GF-D8 (cell line): Measurements from ENCODE around the gene DPEP1.
"Not testable (repeated sequence)": the region's sequence is repeated elsewhere in the genome, so short reads cannot be mapped to it uniquely, and the experiment has no call there.

Source experiments
- DNase-seq: peaks from one replicate; lab custom pipeline; 2025; lab: John Stamatoyannopoulos, UW

DPEP1 gene

DNA sequence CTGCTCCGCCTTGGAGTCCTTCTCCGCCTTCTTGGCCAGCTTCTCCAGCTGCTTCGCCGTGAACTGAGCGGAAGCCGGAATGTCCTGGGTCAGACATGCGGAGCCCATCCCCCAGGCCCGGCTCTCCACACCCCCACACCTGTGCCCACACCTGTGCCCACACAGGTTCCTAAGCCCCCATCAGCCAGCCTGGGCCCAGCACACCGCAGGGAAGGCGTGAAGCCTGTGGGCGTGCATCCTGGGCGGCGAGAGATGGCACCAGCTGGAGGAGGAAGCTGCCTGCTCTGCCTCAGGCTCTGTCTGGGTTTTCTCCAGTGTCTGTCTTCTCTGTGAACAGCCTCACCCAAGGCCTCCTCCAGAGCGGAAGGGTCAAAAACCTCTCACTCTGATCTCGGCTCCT lies 38.1 kb downstream of the DPEP1 start:
- no peak for DNase-seq

DNA sequence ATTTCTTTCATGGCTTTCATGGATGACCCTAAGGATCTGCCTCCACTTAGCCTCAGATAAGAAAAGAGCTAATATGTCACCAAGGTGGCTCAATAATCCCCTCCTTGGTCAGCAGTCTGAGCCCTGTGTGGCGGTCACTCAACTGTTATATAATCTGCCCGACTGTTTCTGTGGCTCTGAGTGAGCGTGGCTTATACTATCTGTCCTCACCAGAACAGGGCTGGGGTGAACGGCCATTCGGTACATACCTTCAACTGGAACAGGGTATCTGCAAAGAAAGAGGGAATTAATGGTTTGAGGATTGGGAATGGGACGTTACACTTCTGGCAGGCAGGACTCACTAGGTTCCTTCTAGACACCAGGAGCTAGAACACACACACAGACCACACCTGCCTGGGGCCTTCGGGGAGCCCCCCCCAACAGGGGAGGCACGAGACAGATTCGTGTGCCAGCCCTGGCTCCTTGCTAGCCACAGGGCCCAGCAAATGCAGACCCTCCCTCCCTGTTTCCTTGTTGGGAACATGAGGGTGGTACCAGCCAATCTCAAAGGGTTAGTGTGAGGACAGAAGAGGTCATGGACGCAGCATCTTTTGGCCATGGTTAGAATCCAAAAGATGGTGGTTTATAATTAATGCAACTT lies 40.3 kb downstream of the DPEP1 start:
- no peak for DNase-seq

DNA sequence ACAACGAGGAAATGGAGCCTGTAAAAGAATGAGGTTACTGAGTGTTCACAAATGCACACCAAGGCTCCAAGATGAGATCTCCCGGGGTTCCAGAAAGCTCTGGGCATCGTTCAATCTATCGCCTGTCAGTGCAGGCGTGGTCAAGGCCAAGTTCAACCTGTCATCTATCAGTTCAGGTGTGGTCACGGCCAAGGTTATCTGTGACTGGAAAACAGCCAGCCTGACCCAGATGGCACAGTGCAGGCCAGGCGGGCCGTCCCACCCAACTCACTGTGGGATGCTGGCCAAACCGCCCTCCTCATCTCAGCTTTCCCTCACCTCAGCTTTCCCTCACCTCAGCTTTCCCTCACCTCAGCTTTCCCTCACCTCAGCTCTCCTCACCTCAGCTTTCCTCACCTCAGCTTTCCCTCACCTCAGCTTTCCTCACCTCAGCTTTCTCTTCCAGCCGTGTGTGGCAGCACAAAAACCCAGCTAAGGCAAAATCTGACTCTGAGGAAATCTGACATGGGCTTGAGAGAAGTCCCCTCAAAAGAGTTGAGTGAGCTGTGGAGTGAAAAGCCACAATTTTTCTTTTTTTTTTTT lies 41.7 kb downstream of the DPEP1 start:
- no peak for DNase-seq

DNA sequence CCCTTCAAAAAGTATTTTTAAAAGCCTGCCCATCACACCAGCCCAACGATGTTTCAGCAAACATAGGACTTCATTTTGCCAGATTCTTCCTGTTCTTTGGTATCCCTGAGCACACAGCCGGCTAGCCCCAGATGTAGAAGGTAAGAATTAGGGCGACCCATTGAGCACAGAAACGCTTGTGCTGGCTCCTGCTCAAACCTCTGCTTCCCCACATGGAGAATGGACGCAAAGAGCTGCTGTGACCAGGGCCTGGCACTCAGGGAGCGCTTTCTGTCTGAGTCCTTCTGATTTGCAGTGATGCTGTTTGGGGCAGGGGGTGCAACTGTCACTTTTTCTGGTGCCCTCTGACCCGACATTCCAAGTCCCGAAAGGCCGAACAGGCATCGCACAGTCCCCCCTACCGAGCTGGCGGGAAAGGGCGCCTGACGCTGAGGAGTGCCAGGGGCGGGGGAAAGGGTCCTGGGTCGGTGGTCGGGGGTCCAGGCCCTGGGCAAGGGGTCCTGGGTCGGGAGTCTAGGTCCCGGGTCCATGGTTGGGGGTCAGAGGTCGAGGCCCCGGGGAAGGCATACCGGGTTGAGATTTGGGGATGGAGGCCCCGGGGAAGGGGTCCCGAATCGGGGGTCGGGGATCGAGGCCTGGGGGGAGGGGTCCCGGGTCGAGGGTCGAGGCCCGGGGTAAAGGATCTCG lies 43.1 kb downstream of the DPEP1 start:
- DNase-seq, result no peak

DNA sequence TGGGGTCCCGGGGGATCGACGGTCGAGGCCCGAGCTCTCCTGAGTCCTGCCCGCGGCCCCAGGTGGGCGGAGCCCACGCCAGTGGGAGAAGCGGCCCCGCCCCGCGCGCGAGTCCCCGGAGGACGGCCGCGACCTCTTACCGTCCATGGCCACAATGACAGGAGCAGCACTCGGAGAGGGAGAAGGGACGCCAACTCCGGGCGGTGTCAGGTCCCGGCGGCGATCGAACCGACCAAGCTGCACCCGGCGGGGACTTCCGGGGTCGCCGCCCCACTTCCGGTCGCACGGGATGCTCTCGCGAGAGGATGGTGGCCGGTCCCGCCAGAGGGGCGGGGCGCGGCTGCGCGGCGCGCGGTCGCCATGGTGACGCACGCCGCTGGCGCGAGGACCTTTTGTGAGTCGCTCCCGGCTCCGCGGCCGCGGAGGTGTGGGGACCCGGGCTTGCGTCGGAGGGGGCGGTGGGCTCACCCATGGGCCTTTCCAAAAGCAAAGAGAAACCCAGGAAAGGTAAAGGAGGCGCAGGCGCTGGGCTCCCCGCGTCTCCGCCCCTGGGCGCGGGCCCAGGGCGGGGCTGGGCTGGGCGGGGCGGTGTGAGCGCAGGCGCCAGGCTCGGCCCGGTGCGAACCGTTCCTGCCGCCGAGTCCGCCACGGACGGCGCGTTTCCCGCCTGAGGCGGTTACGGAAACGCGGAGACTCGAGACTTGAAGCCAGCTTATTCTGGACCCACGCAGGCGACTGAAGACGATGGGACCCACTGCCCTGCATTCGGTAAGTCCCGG lies 44.2 kb downstream of the DPEP1 start, which contains the start of the genes CHMP1A and SPATA33:
Gene CHMP1A, minus strand, starts transcription at position 267 of the 779 bp plus-strand sequence. Its CDS starts 120 bp downstream, at position 147.
Gene SPATA33, plus strand, starts transcription at position 395 of the 779 bp plus-strand sequence. Its CDS starts 76 bp downstream, at position 471.
- DNase-seq, result peak; percentile 46

DNA sequence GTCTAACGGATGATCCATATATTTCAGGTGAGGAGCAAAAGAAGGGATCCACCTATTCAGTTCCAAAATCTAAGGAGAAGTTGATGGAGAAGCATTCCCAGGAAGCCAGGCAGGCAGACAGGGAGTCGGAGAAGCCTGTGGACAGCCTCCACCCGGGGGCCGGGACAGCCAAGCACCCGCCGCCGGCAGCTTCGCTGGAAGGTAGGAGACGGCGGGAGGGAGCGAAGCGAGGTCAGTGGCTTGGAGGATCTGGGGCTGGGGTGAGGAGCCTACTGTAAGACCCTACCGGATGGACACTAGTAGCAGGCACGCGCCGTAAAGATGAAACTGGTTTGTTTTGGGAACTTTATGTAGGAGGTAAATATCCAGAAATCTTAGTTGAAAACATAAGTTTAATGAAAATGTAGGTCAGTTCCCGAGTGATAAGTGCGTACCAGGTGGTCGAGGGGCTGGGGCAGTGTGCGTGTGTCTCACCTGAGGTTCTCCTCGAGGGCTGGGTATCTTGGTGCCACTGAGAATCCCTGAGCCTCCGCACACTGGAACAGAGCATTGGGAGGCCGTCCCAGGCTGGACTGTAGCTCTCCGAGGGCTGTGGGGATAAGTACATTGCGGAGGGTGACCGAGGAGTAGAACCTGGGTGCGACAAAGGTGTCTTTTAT lies 44.9 kb downstream of the DPEP1 start:
- no peak for DNase-seq

DNA sequence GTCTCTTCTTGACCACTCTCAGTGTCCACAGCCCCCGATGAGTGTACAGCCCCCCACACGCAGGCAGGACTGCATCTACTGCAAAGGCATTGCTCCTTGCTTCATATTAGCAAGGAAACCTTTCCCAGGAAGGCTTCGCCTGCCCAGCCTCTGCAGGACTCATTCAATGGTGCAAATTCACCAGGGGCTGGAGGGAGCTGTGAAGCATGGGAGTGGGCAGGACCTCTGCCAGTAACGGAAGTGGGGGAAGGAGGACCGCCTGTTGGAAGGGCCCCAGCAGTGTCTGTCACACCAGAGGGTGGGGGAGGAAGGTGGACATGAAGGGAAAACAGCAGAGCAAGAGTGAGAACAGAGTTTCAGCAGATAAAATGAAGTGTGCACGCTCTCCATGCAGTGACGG lies 46.7 kb downstream of the DPEP1 start:
- no peak for DNase-seq

DNA sequence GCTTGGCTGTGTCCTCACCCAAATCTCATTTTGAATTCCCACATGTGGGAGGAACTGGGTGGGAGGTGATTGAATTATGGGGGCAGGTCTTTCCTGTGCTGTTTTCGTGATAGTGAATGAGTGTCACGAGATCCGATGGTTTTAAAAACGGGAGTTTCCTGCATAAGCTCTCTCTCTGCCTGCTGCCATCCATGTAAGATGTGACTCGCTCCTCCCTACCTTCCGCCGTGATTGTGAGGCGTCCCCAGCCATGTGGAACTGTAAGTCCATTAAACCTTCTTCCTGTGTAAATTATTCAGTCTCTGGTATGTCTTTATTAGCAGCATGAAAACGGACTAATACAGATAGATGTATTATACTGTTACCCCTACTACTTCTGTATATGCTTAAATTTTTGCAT lies 47.8 kb downstream of the DPEP1 start:
- no peak for DNase-seq

DNA sequence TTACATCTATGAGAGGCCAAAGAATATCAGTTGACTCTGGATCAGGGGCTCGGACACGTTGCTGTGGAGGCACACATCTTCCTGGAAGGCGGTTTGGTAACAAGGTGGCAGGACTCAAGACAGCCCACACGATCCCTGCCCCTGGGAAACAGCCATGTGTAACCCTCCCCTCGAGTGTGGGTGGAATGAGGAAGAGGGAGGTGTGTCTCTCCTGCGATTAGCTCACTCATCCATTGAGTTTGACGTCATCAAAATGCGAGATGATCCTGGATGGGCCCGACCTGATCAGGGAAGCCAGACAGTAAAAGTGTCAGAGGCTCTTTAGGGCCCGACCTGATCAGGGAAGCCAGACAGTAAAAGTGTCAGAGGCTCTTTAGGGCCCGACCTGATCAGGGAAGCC lies 50.8 kb downstream of the DPEP1 start:
- not testable (repeated sequence) for DNase-seq

DNA sequence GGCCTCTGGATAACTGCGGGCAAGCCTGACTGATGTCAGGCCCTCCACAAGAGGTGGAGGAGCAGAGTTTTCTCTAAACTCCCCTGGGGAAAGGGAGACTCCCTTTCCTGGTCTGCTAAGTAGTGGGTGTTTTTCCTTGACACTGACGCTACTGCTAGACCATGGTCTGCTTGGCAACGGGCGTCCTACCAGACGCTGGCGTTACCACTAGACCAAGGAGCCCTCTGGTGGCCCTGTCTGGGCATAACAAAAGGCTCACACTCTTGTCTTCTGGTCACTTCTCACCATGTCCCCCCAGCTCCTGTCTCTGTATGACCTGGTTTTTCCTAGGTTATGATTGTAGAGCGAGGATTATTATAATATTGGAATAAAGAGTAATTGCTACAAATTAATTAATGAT lies 53.6 kb downstream of the DPEP1 start:
- not testable (repeated sequence) for DNase-seq

DNA sequence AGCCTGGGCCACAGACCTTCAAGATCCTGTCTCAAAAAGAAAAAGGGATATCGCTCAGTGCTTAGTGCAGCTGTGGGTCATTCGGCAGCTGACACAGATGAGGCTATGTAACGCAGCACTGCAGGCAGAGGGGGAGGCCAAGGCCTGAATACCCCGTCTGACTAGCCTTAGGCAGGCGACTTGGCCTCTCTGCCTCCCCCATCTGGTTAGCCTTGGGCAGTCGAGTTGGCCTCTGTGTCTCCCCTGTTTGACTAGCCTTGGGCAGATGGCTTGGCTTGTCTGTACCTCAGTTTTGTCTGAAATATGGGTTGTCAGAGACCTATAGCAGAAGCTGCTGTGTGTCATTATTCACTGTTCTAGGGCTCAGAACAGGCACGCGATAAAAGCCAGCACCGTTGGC lies 54.2 kb downstream of the DPEP1 start:
- no peak for DNase-seq

DNA sequence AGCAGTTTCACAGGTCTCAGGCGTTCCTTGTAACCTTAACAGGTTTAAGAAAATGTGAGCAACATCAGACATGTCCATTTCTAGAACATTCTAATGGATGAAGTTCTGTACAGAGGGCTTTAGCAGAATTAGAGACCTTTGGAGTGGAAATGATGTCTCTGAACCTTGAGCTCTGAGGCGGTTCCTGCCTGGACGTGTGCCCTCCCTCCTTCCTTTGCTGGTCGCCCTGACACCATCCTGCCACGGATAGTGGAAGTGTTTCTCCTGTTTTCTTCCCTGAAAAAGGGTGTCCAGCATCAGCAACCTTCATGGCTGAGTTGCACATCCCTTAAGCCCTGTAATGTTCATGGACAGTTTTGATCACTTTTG lies 55.3 kb downstream of the DPEP1 start:
- no peak for DNase-seq

DNA sequence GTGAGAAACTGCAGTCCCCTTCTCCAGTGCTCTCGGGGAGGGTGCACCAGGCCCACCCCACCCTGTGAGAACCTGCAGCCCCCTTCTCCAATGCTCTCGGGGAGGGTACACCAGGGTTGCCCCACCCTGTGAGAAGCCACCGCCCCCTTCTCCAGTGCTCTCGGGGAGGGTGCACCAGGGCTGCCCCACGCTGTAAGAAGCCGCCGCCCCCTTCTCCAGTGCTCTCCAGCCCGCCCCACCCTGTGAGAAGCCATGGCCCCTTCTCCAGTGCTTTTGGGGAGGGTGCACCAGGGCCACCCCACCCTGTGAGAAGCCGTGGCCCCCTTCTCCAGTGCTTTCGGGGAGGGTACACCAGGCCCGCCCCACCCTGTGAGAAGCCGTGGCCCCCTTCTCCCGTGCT lies 56.3 kb downstream of the DPEP1 start:
- no peak for DNase-seq

DNA sequence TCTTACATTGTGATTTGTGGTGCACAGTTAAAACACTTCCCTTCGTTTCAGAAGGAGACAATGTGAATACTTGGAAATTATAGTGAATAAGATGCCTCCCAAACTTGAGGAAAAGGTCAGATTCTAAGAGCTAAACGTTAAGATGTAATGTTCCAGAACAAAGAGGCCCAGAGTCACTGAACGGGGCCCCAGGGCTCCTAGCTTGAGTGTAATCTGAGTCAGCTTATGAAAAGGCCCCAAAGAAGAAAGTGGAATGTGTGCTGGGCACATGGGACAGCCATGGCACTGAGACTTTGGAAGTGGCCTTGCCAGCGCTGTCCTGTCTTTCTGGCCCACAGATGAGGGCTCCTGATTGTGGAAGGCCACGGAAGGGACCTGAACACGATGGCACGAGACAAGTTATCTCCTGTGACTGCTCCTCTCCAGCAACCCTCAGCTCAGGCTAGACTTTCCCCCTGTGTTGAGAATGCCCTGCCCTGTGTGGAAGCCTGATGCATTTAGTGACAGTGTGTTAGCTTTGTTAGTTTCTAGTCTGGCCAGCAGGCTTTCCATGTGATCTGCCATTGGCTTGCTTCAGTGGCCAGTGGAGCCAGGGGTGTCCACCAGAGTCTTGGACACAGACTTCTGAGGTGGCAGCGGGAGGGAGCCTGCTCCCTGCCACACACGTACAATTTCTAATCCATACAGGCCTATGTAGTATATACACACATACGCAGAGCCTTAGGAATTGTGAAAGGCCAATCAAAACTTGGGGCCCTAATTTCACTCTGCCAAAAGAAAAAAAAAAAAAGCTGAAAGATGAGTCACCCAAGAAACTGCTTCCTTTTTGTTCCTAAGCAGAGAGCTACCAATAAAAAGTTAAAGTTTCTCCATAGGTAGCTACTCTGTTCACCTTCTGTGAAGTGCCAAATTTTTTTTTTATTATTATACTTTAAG lies 57.3 kb downstream of the DPEP1 start:
- no peak for DNase-seq

DNA sequence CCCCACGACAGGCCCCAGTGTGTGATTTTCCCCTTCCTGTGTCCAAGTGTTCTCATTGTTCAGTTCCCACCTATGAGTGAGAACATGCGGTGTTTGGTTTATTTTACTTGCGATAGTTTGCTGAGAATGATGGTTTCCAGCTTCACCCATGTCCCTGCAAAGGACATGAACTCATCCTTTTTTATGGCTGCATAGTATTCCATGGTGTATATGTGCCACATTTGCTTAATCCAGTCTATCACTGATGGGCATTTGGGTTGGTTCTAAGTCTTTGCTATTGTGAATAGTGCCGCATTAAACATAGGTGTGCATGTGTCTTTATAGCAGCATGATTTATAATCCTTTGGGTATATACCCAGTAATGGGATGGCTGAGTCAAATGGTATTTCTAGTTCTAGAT lies 58.1 kb downstream of the DPEP1 start:
- not testable (repeated sequence) for DNase-seq

DNA sequence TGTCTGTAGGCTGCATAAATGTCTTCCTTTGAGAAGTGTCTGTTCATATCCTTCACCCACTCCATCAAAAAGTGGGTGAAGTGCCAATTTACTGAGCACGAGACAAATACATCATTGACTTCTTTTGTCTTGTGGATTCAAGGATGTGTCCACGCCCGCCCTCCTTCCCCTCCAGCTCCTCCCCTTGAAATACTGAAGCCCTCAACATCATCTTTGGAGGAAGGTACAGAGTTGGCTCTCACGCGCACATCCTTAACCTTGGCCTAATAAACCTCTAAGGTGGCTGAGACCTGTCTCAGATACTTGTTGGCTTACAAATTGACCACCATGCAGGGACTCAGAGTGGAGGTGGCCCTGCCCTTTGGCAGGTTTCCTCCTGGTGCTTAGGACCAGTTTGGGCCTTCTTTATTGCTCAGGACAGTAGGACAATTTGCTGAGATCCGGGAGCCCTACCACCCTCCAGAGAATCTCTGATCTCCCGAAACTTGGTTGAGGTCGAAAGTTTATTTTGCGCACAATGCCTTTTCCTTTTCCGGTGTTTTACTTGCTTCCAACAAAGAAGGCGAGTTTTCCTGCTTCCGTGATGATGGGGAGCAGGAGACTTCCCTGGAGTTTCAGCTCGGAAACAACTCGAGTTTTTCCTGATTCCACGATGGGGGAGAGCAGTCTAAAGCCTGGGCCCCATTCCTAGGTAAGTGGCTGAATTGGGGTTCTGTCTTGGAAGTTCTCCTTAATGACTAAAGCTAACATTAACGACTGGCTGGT lies 58.9 kb downstream of the DPEP1 start:
- no peak for DNase-seq

DNA sequence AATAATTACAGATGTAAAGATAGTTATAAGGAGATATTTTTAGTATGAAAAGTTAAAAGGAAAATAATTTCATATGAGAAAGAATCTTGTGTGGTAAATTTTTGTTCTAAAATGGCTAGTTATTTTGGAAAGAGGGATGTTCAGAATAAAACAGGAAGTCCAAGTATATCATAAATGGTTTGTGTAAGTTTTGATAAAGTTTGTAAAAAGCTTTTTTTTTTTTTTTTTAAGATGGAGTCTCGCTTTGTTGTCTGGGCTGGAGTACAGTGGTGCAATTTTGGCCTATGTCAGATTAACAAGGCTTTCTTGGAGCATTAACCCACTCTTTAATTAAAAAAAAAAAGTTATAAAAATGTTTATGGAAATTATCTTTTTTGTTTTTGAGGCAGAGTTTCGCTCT lies 64.8 kb downstream of the DPEP1 start:
- DNase-seq, result no peak

DNA sequence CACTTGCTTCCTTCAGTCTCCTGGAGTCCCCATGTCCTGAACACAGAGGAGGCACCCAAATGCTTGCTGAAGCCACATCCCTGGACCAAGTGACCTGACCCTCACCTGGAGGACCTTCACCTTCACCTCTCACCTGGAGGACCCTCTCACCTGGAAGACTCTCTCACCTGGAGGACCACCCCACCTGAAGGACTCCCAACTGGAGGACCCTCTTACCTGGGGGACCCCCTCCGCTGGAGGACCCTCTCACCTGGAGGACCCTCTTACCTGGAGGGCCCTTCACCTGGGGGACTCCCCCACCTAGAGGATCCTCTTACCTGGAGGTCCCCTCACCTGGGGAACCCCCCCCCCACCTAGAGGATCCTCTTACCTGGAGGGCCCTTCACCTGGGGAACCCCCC lies 72.5 kb downstream of the DPEP1 start:
- no peak for DNase-seq

DNA sequence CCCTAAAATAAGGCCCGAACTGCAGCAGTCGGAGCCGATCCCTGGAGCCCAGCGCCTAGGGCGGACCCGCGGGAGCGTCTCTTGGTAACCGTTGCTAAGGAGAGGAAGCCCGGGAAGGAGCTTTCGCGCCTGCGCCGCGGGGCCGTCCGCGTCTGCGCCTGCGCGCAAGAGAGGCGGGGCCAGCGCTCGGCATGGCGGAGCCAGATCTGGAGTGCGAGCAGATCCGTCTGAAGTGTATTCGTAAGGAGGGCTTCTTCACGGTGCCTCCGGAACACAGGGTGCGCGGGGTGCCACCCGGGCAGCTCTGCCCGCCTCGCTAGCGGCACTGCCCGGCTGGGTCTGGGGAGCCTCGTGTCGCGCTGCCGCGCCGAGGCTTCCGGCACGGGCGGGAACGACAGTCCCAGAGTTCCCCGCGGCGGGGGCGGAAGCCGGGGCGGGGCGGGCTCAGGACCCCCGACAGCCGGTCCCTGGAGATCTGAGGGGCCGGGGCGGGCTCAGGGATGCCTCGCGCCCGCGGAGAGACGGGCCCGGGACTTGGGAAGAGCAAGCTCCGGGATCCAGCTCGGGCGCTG lies 73.2 kb downstream of the DPEP1 start, which contains the start of gene CDK10:
Gene CDK10, plus strand, starts transcription at position 170 of the 572 bp plus-strand sequence. Its CDS starts 22 bp downstream, at position 192.
- DNase-seq, result peak; percentile 51
